Activated T-helper 9 cell treated with anti-CD3 and anti-CD28 coated beads, Interleukin-2, amount 50 U/mL, for 16 hours (primary cell): ENCODE results near the gene IL7R.

Experiments used
- DNase-seq: peaks from one replicate; pipeline ENCODE4 v3.0.0-alpha.2; 2020; ENCODE audit warnings: low read depth

The IL7R gene, protein sequence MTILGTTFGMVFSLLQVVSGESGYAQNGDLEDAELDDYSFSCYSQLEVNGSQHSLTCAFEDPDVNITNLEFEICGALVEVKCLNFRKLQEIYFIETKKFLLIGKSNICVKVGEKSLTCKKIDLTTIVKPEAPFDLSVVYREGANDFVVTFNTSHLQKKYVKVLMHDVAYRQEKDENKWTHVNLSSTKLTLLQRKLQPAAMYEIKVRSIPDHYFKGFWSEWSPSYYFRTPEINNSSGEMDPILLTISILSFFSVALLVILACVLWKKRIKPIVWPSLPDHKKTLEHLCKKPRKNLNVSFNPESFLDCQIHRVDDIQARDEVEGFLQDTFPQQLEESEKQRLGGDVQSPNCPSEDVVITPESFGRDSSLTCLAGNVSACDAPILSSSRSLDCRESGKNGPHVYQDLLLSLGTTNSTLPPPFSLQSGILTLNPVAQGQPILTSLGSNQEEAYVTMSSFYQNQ

GRCh38 chr5:35856765-35857351 is at the start of gene IL7R:
IL7R (plus strand) TSS chr5:35856891; CDS start chr5:35856978, 87 bp downstream.
- no peak for DNase-seq

DNA sequence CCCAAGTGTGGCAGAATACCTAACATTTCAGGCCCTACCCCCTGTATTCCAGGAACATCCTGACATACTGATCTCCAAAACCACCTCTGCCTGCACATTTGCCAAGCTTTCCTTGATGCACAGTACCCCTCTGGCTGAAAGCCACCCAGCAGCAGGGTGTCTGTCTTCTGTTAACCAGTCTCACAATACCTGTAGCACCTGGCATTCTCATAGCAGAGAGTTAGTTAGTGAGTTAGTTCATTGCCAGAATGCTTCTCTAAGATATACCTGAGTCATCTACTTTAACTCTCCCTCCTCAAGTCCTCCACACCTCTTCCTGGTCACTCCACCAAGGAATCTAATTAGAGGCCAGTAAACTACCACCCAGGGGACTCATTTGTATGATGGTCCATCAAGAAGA is 46.1 kb upstream of the IL7R start:
- DNase-seq, result no peak

DNA sequence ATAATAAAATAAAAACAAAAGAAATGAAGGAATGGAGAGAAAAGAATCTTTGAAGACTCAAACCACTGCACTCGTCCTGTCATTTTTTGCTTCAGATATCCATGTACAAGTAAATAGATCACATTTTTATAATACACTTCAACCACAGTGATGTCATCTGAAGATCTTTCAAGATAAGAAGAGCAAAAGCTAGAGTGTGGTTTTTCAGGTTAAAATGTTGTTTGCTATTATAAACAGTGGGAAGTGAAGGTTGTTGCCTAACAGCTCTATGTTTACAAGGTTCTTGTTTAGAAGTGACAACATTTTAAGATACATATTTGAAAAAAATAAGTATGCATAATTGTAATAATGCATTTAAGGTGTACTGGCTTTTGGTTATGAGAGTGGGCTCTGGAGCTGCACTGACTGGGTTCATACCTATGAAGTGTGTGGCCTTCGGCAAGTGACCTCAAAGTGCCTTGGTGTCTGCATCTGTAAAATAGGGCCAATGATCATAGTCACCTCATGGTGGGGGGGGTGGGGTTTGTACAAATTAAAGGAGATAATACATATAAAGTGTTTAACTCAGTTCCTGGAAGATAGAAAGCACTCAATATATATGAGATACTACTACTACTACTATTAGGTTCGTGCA is 45.5 kb upstream of the IL7R start:
- no peak for DNase-seq

- DNase-seq, result no peak
Observed at GRCh38 chr5:35813521-35813920, 43.2 kb upstream of the IL7R start.

DNA sequence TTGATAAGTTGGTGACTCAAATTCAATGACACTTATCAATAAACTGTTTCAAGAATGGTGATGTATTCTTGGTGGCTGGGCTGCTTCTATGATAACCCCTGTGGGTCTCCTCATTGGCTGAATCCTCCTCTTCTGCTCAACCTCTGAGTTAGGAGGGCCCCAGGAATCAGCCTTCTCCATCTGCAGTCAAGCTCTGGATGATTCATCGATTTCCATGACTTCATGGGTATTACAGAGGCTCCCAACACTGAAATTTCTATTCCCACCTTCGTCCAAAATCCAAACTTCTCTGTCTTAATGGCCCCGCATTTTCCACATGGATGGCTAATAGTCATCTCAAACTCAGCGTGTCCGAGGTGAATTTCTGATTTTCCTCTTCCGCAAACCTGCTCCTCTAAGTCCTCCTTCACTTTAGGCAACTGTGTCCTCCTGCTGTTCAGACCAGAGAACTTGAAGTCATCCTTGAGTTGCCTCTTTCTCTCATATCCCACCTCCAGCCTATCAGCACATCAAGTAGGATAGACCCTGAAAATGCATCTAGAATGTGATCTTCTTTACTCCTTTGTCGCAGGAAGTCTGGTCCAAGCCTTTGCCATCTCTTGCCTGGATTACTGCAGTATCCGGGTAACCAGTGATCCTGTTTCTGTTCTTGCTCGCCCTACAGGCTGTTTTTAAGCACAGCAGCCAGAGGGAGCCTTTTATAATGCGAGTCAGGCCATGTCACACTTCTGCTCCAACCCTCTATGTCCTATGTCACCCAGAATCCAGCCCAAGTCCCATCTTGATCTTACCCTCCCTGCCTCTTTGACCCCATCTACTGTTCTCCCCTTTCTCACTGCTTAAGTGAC is 41.4 kb upstream of the IL7R start:
- DNase-seq, result no peak

GRCh38 chr5:35816881-35817521 is 39.7 kb upstream of the IL7R start:
- DNase-seq, result no peak

DNA sequence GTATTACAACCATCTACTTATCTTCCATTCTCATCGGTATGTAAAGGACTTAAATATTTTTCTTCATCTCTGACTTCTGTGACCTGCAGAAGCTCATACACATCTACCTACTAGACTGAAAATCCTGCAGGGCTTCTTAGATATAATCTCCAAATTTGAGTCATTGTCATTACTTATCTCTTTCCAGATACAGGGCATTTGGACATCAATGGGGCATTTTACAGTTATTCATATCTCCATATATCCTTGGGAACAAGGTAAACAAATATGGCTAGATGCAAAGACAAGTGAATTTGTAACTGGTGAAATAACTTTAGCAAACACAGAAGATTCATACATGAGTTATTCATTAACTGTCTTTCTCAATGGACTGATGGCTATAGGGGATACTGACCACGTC is 37.7 kb upstream of the IL7R start:
- no peak for DNase-seq

- no peak for DNase-seq
Observed at GRCh38 chr5:35819668-35820067, 37.0 kb upstream of the IL7R start.

DNA sequence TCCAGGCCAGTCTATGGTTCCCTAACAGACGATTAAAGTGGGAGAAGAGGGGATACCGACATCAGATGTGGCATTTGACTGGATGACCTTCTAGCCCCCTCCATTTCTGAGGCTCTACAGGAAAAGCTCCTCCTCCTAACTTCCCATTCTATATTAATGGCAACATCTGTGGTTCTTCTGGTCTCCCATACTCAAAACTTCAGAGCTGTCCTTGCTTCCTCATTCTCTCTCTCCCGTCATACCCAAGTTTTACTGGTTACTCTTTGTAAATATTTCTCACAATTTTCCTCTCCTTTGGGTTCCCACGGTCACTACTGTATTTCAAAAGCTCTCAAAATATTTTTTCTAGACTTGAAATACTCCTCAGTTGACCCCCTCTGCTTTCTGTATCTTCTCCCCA is 36.0 kb upstream of the IL7R start:
- DNase-seq, result no peak

DNA sequence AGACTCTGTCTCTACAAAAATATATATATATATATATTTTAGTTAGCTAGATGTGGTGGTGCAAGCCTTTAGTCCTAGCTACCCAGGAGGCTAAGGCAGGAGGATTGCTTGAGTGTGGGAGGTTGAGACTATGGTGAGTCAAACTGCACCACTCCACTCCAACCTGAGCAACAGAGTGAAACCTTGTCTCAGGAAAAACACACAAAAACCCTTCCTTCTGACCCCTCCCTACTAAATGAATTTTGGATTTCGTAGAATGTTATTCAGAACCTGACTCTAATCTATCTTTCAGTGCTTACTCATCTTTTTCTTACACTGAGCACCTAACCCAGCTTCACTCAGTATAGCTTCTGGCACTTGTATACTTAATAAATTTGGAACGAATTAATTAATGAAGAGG is 35.2 kb upstream of the IL7R start:
- DNase-seq, result no peak

- no peak for DNase-seq
Observed at GRCh38 chr5:35822511-35822910, 34.2 kb upstream of the IL7R start.

- no peak for DNase-seq
Observed at GRCh38 chr5:35823347-35824098, 33.2 kb upstream of the IL7R start.

DNA sequence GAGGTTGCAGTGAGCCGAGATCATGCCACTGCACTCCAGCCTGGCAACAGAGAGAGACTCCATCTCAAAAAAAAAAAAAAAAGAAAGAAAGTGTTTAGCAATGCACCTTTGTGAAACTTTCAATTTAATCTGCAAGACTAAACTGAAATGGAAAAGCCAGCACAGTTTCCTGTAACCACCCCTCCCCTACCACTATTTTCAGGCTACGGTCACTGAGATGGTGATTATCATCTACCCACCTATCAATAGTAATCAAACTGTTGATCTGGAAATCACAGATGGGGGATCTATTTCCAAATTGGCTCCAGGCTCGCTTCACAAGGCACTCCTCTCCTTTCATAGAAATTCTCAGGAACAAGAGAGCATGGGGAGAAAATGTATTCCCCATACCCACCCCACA is 30.6 kb upstream of the IL7R start:
- no peak for DNase-seq

DNA sequence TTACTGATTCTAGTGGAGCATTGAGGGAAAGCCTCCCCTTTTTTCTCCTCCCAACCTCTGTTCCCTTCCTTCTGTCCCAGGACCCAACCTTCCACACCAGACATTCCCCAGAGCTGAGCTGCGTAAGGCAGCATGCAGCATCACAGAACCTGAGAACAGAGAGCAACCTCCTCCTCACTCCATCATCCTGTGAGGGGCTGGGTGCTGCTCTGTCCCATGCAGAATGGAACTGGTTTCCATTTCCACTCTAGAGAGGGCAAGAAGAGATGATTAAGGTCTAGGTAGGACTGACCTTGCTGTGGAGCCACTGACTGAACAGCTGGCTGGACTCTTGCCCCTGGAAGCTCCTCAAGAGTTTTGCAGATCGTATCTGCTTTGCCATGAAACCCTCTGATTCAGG is 30.1 kb upstream of the IL7R start:
- DNase-seq, result no peak

GRCh38 chr5:35828082-35828598 is 28.6 kb upstream of the IL7R start:
- no peak for DNase-seq

DNA sequence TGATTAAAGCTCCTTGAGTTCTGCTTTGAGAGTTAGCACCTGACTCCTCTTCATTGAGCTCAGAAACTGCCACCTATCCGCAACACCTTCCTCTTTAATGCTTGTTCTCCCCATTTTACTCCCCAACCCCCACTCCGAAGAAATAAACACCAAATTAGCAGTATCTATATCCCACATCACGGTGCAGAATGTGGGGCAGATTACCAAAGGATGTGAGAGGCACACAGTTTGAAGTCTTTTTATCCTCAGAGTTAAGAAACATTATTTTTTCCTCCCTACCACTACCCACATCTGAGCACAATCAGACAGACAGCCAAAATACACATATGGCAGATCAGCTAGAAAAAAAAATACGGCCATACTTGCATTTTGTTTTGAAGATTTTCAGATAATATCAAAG is 26.1 kb upstream of the IL7R start:
- DNase-seq, result no peak

- no peak for DNase-seq
Observed at GRCh38 chr5:35832762-35833161, 23.9 kb upstream of the IL7R start.

DNA sequence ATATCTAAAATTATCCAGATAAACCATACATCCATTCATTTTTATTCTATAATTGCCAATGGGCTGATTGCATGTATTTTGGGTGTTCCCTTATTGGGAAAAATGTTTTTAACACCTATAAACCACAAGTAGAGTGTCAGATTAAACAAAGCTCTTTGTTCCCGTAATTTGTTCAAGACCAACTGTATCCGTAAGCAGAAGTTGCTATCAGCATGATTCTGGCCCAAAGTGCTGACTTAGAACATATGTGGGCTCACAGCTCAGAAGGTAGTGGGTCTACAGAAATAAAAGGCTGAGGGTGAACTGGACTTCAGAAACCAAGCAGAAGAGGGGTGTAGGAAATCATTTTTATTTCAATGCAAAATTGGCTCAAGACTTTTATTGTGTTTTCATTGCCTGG is 23.5 kb upstream of the IL7R start:
- no peak for DNase-seq

DNA sequence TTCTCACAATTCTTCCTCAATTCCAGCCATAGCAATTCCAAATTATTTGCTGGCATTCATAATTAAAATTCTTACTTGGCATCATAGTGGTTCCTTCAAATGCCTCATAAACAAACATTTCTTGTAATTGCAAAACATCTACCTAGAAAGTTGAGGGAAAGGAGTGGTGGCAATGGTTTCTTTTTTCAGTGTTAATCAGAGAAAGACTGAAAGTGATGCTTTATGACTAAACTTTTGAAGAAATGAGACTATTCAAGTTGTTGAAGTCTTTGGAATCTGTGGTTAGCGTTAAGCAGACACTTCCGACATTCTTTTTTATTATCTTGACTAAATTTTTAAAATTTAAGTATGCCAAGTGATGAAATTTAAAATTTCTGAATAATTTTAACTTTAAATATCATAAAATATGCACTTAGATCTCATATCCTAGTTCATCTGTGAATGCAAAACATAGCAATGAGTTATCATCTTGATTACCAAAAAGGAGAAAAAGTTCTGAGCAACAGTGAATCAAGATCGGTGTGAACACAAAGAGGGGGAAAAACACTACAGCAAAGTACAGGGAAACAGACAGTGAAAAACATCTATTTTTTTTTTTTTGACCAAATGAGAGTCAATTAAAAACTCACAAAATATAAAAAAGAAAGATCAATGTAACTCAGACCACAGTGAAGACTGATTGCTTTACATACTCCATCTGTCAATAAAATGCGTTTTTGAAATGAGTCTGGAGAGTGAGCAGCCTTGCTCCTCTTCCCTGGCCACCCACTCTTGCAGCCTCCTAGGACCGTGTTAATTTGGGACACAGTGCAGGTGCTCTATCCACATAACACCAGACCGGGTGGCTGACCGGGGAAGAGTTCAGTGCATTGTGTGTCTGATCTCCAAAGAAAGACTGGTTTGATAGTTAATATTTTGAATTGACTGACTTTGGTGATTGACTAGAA is 20.6 kb upstream of the IL7R start:
- no peak for DNase-seq
